AG08395 (cell line): ENCODE results near the gene C21orf58.

Source experiments
- DNase-seq: peaks from one replicate; pipeline ENCODE4 v3.0.0; 2012; ENCODE audit warnings: mixed read lengths, low spot score

C21orf58 gene

DNA sequence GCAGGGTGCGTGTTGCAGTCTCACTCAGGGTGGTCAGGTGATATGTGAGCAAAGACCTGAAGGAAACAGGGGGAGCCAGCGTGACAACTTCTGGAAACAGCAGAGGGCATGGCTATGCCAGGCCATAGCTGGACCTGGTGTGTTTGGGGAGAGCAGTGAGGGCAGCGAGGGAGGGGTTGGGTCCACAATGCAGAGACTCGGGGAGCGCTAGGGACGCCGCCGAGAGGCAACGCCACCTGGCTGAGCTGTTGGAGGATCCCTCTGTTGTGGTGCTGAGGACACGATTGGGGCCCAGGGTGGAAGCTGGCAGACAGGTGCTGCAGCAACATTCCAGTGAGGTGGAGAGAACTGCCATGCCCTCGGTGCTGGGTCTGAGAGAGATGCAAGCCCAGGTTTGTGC, 68.5 kb downstream of the C21orf58 start:
- DNase-seq: no peak

- no peak for DNase-seq
Measured at GRCh38 chr21:46254208-46254975, 69.3 kb downstream of the C21orf58 start.

DNA sequence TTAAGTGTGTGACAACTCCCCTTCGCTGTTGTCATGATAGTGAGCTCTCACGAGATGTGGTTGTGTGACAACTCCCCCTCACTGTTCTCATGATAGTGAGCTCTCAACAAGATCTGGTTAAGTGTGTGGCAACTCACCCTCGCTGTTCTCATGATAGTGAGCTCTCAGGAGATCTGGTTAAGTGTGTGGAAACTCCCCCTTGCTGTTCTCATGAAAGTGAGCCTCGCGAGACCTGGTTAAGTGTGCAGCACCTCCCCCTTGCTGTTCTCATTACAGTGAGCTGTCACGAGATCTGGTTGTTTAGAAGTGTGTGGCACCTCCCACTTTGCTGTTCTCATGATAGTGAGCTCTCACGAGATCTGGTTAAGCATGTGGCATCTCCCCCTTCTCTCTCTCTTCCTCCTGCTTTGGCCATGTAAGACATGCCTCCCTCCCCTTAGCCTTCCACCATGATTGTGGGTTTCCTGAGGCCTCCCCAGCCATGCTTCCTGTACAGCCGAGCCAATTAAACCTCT, 70.0 kb downstream of the C21orf58 start:
- DNase-seq: no peak

GRCh38 chr21:46252840-46253239, 70.8 kb downstream of the C21orf58 start:
- DNase-seq: no peak
